ENCODE measurements around the gene KCP.

DNA sequence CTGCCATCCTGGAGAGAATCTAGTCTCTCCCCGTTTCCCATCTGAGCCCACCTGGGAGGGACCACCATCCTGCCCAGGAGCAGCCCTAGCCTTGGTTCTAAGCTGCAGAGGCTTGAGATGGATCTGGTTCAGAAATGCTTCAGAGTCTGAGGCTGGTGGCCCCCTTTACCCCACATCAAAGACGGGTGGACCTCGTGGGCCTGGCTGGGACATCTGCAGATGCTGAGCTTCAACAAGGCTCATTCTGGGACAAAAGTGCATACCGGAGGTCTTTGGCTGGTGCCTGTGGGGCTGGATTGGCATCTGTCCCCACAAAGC, 22.3 kb upstream of the KCP start:
- TF ChIP-seq CTCF (IDR thresholded peaks at IDR 0.05 in 2 of 3, conservative IDR thresholded peaks at IDR 0.05 in 1 of 3; ENCODE audit: borderline replicate concordance in 1 of 3, insufficient read depth in 1 of 3, low read depth in 2 of 3, low read length in 2 of 3): no peak
- TF ChIP-seq CEBPB (IDR thresholded peaks at IDR 0.05; ENCODE audit: low read depth): no peak
- no peak for TF ChIP-seq JUND (IDR thresholded peaks at IDR 0.05)
- no peak for TF ChIP-seq POLR2AphosphoS5 (IDR thresholded peaks at IDR 0.05; ENCODE audit: low read depth, low read length)
- no peak for TF ChIP-seq ATF3 (IDR thresholded peaks at IDR 0.05)
- no peak for TF ChIP-seq SRF (IDR thresholded peaks at IDR 0.05; ENCODE audit: low read depth)
- no peak for TF ChIP-seq POLR2A (IDR thresholded peaks at IDR 0.05; ENCODE audit: borderline replicate concordance, extremely low read depth, insufficient read depth, insufficient read length)
- no peak for TF ChIP-seq REST (IDR thresholded peaks at IDR 0.05; ENCODE audit: low read depth)

Data from HCT116 (cell line).